PC-9 (cell line): ENCODE results near the gene DLGAP1. TPM values are rescaled to one million over a fixed set of nuclear protein-coding genes. Genes with fewer than 3 reads are reported as not detected.

Source experiments
- BruUV-seq: library from RNA; stranded (reverse); fragments of 400-500 nt; replicated peaks from 2 replicates; lab custom pipeline; 2021; lab: Mats Ljungman, UMichigan
- CTCF ChIA-PET: fragments of 300-600 bp; sonication (Branson Sonifier 250); formaldehyde crosslinking; loops from one replicate; lab custom pipeline; 2022; ENCODE audit warnings: antibody characterized with exemption; lab: Charles Lee
- POLR2A ChIA-PET: fragments of 300-600 bp; sonication (Branson Sonifier 250); formaldehyde crosslinking; loops from one replicate; lab custom pipeline; 2022; ENCODE audit warnings: antibody characterized with exemption; ENCODE audit not compliant: unreplicated experiment; lab: Charles Lee
- DNase-seq, 2 experiments: peaks; one replicate each; pipeline versions ENCODE4 v3.0.0 to v3.0.0-alpha.2; 2015 to 2022; ENCODE audit warnings: mixed read lengths in 1 of 2
- H2AFZ ChIP-seq: fragments of 200-600 bp; sonication (generic); 2 replicates; pipeline ENCODE4 v1.8.1; 2017; ENCODE audit warnings: antibody characterized with exemption
- H3F3A ChIP-seq: fragments of 200-600 bp; sonication (generic); 2 replicates; pipeline ENCODE4 v1.8.1; 2017; ENCODE audit warnings: antibody characterized with exemption, mild to moderate bottlenecking, low read depth; ENCODE audit not compliant: insufficient read depth
- H3K27ac ChIP-seq: fragments of 200-600 bp; sonication (generic); 2 replicates; pipeline ENCODE4 v1.6.1; 2016; ENCODE audit warnings: mixed run types
- H3K27me3 ChIP-seq: fragments of 200-600 bp; sonication (generic); 2 replicates; pipeline ENCODE4 v1.6.1; 2016; ENCODE audit warnings: low read depth, mixed run types; ENCODE audit not compliant: insufficient read depth
- H3K36me3 ChIP-seq: fragments of 200-600 bp; sonication (generic); 2 replicates; pipeline ENCODE4 v1.6.1; 2016; ENCODE audit warnings: low read depth, mixed run types
- H3K4me1 ChIP-seq: fragments of 200-600 bp; sonication (generic); replicated peaks from 2 replicates; pipeline ENCODE4 v1.6.1; 2016; ENCODE audit warnings: mixed run types; ENCODE audit not compliant: insufficient read depth
- H3K4me2 ChIP-seq: fragments of 200-600 bp; sonication (generic); 2 replicates; pipeline ENCODE4 v1.6.1; 2017; ENCODE audit warnings: mixed run types
- H3K4me3 ChIP-seq: fragments of 200-600 bp; sonication (generic); 2 replicates; pipeline ENCODE4 v1.6.1; 2016; ENCODE audit warnings: mixed run types
- H3K79me2 ChIP-seq: fragments of 200-600 bp; sonication (generic); 2 replicates; pipeline ENCODE4 v1.6.1; 2017; ENCODE audit warnings: low read depth, mixed run types
- H3K9me2 ChIP-seq: fragments of 200-600 bp; sonication (generic); 2 replicates; pipeline ENCODE4 v1.8.1; 2017; ENCODE audit warnings: mild to moderate bottlenecking; ENCODE audit not compliant: insufficient read depth
- H3K9me3 ChIP-seq: fragments of 200-600 bp; sonication (generic); 2 replicates; pipeline ENCODE4 v1.8.1; 2016; ENCODE audit warnings: low read depth; ENCODE audit not compliant: insufficient read depth
- H4K20me1 ChIP-seq: fragments of 200-600 bp; sonication (generic); 2 replicates; pipeline ENCODE4 v1.8.1; 2017; ENCODE audit not compliant: insufficient read depth
- CTCF ChIP-seq: fragments of 200-600 bp; sonication (generic); conservative IDR thresholded peaks from 2 replicates; pipeline ENCODE4 v1.6.1; 2017; ENCODE audit warnings: mixed run types, antibody characterized with exemption, mild to moderate bottlenecking, moderate library complexity
- EZH2 ChIP-seq: fragments of 200-600 bp; sonication (generic); IDR thresholded peaks from 2 replicates; pipeline ENCODE4 v1.8.0; 2017; ENCODE audit warnings: antibody characterized with exemption, low read depth
- intact Hi-C: fragments of 100-400 bp; cut with micrococcal nuclease; formaldehyde crosslinking; loops from one replicate; pipeline ENCODE4 v1.10.0; 2022; ENCODE audit not compliant: unreplicated experiment
- total RNA-seq: library from RNA; stranded (reverse); gene quantifications from 2 replicates; pipeline ENCODE4 v1.2.3, GENCODE V29; 2021

DLGAP1 gene
- total RNA-seq, 1 experiment from 2014 or later = not detected

DNA sequence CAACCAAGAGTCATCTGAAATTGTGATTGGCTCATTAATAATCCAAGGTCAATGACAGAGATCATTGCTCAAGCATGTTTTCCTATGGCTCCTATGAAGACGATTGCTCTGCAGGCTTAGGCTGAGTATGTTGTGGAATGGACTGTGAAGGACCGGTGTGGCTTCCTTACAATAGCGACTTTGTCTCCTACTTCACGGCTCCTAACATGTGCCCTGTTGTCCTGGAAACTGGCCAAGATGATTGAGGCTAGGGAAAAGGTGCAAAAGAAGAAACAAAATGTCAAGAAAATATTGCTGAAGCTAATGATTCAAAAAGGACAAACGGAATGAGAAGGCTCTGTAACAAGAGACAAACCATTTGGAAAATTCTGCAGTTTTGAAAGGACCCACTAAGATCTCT is 24.3 kb downstream of the DLGAP1 start:
- Histone ChIP-seq H3K4me1 (no peaks in the 10 kb centered on the region), H3K79me2 (no peaks in the 10 kb centered on the region), H3K36me3 (no peaks in the 10 kb centered on the region), H3K4me3 (no peak overlapping the region), H3K4me2 (no peak overlapping the region), H3K9me3 (no peaks in the 10 kb centered on the region), H4K20me1 (no peaks in the 10 kb centered on the region), H3K27ac (no peak overlapping the region), H3K9me2 (no peaks in the 10 kb centered on the region), H3K27me3 (no peaks in the 10 kb centered on the region; the same call in 1 of the 2 replicates), H2AFZ (no peak overlapping the region), H3F3A (no peaks in the 10 kb centered on the region)
- ChIA-PET POLR2A (no interaction called here), CTCF (no interaction called here)
- no TSS peak for BruUV-seq
- TF ChIP-seq EZH2 (no peak), CTCF (no peak)
- no peak for DNase-seq
- intact Hi-C loops = no loop called here

- no TSS peak for BruUV-seq
- CTCF ChIA-PET = no interaction called here
- Histone ChIP-seq H4K20me1 (no peaks in the 10 kb centered on the region), H2AFZ (no peak overlapping the region), H3K9me2 (no peaks in the 10 kb centered on the region), H3F3A (no peaks in the 10 kb centered on the region), H3K4me3 (no peak overlapping the region), H3K36me3 (no peaks in the 10 kb centered on the region), H3K9me3 (no peaks in the 10 kb centered on the region), H3K79me2 (no peaks in the 10 kb centered on the region), H3K4me2 (no peak overlapping the region), H3K27me3 (no peaks in the 10 kb centered on the region), H3K4me1 (no peaks in the 10 kb centered on the region), H3K27ac (no peak overlapping the region)
- intact Hi-C loops = no loop called here
- TF ChIP-seq CTCF (no peak), EZH2 (no peak)
- no peak for DNase-seq
- POLR2A ChIA-PET = no interaction called here
Measured at GRCh38 chr18:4417714-4418113, 37.4 kb downstream of the DLGAP1 start.

- Histone ChIP-seq H4K20me1 (no peaks in the 10 kb centered on the region), H3K36me3 (no peaks in the 10 kb centered on the region), H2AFZ (no peak overlapping the region), H3K27me3 (0 out of 2 replicates have a peak, but pooled peaks cover 6% of the 10 kb centered on the region), H3K9me3 (no peaks in the 10 kb centered on the region), H3K27ac (no peak overlapping the region), H3K79me2 (no peaks in the 10 kb centered on the region), H3F3A (no peaks in the 10 kb centered on the region), H3K4me1 (no peaks in the 10 kb centered on the region), H3K4me2 (no peak overlapping the region), H3K4me3 (no peak overlapping the region), H3K9me2 (no peaks in the 10 kb centered on the region)
- BruUV-seq = no TSS peak
- TF ChIP-seq CTCF = no peak
- TF ChIP-seq EZH2 = no peak
- POLR2A ChIA-PET = interaction anchor here (0.7 kb wide), 1 partner anchor 1033 kb away, joined by 5 read pairs; no protein-coding TSS in a partner anchor
- no peak for DNase-seq
- intact Hi-C loops = no loop called here
- CTCF ChIA-PET = no interaction called here
Measured at GRCh38 chr18:4416976-4417375, 38.1 kb downstream of the DLGAP1 start.
